Glomerular visceral epithelial cell (primary cell): ENCODE data around the gene BRSK2.

Experiments used
- DNase-seq: peaks from one replicate; pipeline ENCODE4 v3.0.0-alpha.2; 2016; ENCODE audit errors: extremely low spot score

Gene BRSK2

DNA sequence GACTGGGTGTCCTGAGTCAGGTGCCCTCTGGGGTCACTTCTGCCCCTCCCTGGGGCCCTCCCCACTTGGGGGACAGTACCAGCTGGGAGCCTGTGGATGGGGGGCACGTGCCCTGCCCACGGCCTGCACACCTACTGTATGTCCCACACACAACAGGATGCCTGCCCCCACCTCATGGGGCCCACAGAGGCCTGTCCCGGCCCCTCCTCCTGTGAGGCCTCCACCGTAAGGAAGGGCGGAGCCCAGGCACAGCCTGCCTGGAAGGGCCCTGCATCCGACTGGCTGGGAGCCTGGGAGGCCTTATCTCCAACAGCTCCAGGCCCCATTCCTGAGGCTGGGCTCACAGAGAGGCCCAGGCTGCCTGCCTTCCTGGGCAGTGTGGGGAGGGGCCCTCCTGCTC lies 47.8 kb downstream of the BRSK2 start:
- DNase-seq = no peak

DNA sequence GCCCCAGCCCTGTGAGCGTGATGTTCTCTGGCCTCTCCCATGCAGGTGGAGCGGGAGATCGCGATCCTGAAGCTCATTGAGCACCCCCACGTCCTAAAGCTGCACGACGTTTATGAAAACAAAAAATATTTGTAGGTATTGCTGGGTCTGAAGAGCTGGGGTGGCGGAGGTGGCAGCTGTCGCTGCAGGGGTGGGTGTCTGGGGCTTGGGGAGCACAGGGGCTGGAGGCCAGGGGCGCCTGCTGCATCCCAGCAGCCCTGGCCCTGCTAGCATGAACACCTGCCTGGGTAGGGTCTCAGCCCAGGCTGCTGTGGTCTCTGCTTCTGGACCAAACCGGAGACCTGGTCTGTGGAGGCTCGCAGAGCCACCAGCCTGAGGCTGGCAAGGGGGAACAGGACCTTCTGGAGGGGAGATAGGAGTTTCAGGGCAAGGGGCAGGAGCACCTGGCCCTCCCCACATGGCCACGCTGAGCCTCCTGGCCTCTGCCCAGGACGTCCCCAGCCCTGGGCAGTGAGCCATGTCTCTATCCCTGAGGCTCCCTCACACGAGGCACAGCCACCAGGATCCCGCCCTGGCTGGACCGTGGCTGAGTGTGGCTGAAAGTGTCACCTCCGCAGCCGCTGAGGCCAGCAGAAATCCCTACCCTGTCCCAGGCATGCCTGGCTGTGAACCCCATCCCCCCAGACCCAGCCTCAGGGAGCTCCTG lies 48.7 kb downstream of the BRSK2 start:
- no peak for DNase-seq

DNA sequence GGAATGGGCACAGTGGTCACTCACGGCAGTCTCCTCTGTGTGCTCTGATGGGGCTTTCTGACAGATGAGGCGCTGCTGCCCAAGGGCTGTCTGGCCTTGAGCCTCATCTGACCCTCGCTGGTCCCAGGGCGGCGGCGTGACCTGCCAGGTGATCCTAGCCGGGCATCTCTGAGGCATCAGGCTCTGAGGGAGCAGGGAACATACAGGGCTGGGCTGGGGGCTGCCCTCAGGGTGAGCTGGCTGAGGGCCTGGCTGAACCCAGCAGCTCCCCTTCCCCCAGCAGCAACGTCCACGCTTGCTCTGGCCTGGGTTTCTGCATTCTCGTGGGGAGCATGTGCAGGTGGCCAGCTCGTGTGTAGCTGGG lies 49.2 kb downstream of the BRSK2 start:
- DNase-seq = no peak

DNA sequence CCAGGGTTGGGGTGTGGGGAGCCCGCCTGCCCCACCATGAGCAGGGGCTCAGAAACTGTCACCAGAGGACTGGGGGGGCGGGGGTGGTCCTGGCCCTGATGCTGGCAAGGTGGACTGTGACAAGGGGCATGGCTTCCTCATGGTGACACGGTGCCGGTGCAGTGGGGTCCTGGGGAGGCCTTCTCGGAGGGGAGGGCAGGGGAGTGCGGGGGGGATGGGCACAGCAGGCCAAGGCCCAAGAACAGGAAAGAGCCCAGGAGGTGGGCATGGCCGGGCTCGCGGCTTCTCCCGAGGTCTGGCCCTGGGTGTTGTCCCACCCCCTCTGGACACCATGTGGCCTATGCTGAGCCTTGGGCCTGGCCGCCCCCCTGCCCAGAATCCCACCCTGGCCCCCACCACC lies 49.6 kb downstream of the BRSK2 start:
- no peak for DNase-seq

DNA sequence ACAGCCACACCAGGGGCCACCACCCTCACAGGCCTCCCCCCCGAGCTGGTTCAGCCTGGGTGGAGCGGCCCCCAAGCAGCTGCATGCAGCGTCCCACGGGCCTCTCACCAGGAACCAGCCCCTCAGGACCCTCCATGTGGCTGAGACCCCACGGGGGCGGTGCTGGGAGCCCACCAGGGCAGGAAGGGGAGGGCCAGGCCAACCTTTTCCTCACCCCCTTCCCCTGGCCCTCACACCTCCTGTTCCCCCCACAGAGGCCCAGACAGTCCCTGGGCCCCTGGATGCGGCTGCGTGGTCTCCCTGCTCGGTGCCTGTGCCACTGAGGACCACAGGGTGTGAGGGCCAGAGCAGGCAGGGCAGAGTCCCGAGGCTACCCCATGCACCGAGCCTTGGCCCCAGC lies 50.3 kb downstream of the BRSK2 start:
- DNase-seq = no peak

DNA sequence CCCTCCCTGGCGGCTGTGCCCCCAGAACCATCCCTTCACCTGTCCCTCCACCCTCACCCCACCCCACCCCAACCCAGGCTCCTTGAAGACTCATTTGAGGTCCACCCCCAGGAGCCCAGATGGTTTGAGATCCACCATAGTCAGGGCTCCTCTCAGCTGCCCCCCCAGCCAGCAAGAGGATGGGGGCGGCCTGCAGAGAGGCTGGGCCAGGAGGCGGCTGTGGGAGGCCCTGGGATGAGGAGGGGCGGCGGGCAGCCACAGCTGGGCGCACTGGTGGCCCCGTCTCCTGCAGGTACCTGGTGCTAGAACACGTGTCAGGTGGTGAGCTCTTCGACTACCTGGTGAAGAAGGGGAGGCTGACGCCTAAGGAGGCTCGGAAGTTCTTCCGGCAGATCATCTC lies 50.8 kb downstream of the BRSK2 start:
- no peak for DNase-seq

DNA sequence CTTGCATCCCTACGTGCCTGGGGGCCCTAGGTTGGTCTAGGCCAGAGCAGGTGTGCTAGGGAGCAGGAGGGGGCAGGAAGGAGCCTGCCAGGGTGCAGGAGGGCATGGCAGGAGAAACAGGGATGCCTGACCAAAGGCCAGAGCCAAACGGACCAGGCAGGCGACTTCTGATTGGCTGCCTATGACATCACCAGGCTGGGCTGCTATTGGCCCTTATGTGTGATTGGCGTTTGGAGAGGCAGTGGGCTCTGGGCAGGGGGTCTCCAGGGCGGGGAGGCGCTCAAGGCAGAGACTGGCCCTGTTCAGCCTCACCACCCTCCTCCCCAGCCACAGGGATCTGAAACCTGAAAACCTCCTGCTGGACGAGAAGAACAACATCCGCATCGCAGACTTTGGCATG lies 52.4 kb downstream of the BRSK2 start:
- no peak for DNase-seq

DNA sequence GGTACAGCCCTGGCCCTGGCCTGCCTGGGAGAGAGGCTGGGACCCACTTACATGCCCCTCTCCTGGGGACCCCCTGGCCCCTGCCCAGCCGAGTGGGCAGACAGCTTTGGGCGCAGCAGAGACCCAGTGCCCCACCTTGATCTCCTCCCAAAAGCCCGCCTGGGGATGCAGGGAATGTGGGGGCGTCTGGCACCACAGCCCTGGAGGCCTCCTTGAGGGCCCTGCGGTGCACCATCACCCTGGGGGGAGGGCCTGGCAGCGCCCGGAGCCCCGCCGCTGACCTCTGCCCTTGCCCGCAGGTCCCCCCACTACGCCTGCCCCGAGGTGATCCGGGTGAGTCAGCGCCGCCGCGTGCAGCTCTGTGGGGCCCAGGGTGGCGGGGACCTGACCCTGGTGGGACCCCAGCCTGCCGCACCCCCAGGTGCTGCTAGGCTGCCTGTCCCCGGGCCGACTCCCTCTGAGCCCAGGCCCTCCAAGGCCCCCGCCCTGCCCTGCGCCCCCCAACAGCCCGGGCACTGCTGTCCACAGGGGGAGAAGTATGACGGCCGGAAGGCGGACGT lies 53.2 kb downstream of the BRSK2 start:
- no peak for DNase-seq

DNA sequence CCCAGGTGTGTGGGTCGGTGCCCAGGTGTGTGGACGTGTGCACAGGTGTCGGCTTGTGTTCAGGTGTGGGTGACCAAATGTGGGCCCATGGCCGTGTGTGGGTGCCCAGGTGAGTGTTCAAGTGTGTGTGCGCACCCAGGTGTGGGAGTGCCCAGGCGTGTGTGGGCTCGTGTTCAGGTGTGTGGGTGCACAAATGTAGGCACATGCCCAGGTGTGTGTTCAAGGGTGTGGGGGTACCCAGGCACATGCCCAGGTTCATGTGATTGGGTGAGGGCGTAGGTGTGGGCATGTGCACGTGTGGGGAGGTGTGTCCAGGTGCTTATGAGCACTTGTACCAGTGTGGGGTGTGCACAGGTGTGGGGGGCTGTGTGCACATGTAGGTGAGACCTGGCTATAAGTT lies 54.0 kb downstream of the BRSK2 start:
- no peak for DNase-seq

DNA sequence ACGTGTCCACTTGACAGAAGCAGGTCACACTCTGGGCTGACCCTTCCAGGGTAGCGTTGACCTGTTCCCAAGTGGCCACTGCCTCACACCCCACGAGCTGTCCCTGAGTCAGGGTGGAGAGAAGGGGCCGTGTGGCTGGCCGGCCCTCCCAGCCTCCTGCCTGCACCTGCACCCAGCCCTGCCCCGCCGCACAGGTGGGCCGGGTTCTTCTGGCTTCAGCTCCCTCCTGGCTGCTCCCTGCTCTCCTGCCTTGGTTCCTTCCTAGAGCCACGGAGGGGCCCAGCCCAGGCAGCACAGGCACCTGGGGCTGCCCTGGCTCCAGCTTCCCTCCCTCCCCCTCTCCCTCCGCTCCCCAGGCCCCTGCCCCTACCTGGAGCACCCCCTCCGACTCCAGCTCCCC lies 54.6 kb downstream of the BRSK2 start:
- no peak for DNase-seq

DNA sequence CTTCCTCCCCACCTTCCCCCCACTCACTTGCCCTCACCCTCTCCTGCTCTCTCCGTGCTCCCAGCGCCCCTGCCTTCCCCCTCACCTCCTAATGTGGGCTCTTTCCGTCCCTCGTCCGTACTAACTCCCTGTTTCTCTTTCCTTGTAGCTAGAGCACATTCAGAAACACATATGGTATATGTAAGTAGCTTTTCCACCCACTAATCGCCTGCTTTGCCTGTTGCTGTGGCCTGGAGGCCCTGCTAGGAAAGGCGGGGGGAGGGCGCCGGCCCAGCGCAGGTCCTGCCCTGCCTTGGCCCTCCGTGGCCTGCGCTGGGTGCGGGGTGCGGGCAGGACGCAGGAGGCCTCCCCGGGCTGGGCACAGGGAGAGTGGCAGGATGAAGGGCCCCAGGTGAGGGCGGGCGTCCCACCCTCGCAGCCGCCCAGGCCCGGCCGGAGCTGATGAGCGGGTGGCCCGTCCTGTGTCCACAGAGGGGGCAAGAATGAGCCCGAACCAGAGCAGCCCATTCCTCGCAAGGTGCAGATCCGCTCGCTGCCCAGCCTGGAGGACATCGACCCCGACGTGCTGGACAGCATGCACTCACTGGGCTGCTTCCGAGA lies 55.2 kb downstream of the BRSK2 start:
- DNase-seq = no peak

DNA sequence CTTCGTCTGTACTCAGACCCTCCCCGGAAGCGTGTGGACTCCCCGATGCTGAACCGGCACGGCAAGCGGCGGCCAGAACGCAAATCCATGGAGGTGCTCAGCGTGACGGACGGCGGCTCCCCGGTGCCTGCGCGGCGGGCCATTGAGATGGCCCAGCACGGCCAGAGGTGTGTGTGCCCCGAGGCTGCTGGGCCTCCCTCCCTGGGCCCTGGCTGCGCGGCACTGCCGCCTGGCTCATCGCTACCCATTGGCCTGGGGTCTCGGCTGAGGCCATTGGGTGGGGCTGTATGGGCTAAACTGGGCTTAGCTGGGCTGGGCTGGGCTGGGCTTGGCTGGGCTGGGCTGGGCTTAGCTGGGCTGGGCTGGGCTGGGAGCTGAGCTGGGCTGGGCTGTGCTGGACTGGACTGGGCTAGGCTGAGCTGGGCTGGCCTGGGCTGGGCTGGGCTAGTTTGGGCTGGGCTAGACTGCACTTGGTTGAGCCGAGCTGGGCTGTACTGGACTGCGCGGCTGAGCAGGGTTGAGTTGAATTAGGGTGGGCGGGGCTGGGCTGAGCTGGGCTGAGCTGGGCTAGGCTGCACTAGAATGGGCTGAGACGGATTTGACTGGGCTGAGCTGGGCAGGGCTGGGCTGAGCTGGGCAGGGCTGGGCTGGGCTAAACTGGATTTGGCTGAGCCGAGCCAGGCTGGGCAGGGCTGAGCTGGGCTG lies 56.2 kb downstream of the BRSK2 start:
- DNase-seq = no peak

DNA sequence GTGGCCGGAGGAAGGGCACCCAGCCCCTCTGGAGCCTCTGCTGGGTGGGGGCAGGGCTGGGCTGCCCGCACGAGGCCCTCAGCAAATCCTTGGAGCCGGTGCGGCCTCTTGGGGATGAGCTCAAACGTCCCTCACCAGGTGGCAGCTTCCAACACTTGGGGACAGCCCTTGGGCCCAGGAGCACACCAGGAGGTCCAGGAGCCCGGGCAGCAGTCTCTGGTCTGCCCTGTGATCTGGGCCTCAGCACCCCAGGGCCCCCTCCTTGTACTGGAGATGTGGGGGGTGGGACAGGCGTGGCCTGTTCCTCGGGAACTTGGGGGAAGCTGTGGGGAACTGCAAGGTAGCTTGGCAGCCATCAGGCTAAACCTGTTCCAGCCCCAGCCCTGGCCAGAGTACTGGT lies 56.9 kb downstream of the BRSK2 start:
- DNase-seq = no peak

DNA sequence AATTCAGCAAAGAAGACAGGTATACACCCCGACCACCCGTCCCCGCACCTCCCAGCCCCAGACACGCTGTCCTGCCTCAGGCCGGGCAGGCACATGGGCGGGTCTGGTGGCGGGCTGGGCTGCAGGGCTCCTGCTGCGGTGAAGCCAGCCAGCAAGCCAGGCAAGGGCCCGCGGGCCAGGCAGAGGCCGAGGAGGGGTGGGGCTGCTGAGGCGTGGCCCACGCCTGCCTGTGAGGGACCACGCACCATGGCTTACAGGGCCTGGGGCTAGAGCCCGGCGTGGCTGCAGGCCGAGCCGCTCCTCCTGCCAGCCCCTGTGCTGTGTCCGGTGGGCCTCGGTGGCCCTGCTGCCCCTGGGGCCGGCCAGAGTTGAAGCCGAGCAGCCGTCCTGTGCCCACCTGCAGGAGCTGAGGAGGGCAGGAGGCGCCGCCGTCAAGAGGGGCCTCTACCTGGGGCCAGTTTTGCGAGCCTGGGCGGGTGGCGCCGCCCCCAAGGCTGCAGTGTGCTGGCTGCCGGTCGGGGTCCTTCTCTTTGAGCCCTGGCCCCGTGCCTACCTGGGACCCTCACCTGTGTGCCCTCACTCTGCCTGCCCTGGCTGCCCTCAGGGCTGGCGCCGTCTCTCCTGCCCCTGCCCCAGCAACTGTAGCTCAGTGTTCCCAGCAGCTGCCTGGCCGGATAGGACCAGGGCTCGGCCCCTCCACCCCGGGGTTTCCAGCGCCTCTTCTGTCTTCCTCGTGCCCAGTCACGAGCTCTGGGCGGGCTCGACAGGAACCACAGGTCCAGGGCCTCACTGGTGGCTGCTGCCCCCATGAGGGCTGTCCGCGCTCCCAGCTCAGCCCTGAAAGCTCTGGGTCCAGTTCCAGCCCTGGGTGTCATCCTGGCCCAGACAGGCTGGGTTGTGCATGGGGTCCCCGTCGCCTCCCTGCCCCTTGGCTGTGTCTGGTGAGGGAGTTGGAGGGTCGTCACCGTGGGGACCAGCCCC lies 58.4 kb downstream of the BRSK2 start:
- no peak for DNase-seq

DNA sequence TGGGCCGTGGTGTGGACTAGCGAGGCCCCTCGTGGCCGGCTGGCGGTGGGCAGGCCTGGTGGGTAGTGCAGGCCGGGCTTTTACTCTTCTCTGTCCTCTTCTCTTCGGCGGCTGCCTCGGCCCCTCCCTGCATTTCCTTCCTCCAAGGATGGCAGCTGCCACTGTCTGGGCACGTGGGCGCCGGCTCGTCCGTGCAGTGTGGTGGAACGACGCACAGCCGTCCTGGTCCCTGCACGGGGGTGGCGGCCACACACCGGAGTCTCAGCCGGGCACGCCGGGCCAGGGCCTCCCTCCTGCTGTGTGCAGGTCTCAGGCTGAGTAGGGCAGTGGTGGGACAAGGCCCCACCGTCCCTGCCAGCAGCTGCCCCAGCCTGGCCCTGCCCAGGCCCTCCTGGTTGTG lies 59.1 kb downstream of the BRSK2 start:
- no peak for DNase-seq

DNA sequence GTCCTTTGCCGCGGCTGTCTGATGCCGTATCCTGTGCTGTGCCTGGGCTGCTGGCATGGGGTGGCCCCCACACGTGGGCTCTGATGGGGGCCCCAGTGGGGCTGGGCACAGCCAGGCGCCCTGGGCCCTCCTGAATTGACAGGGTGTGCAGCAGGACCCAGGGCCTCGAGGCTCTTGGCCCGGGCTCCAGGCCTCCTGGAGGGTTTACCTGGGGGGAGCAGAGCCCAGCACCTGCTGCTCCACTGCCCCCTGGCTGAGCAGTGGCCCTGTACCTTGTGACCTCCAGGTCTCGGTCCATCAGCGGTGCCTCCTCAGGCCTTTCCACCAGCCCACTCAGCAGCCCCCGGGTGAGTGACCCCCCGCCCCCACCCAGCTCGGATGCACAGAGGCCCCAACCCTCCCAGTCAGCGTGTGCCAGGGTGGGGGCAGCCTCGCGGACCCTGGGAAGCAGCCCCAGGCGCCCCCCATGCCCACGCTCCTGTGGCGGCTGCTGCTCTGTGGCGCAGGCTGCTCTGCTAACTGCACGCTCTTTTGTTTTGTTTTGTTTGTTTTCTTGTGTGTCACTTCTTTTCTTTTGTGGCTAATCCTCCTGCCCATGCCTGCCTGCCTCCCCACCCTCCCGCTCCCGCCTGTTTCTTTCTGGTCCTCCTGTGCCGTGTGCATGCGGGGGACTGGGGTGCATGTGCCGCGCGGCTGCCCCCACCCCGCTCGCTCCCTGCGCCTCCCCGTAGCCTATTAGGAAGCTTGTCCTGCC lies 59.9 kb downstream of the BRSK2 start:
- DNase-seq = no peak

DNA sequence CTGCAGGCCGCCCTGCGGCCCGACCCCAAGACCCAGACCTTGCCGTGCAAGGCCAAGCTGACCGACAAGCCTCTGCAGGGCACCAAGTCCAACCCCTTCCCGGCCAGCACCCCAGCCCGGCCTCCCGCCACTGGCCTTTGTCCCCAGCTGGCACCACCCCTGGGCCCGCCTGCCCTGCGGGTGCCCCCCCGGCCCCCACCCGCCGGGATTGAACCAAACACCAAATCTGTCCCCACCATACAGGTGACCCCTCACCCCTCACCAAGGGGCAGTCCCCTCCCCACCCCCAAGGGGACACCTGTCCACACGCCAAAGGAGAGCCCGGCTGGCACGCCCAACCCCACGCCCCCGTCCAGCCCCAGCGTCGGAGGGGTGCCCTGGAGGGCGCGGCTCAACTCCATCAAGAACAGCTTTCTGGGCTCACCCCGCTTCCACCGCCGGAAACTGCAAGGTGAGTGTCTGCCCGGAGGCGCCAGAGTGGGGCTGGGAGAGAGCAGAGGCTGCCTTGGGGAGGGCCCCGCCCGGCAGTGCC lies 60.7 kb downstream of the BRSK2 start:
- no peak for DNase-seq

DNA sequence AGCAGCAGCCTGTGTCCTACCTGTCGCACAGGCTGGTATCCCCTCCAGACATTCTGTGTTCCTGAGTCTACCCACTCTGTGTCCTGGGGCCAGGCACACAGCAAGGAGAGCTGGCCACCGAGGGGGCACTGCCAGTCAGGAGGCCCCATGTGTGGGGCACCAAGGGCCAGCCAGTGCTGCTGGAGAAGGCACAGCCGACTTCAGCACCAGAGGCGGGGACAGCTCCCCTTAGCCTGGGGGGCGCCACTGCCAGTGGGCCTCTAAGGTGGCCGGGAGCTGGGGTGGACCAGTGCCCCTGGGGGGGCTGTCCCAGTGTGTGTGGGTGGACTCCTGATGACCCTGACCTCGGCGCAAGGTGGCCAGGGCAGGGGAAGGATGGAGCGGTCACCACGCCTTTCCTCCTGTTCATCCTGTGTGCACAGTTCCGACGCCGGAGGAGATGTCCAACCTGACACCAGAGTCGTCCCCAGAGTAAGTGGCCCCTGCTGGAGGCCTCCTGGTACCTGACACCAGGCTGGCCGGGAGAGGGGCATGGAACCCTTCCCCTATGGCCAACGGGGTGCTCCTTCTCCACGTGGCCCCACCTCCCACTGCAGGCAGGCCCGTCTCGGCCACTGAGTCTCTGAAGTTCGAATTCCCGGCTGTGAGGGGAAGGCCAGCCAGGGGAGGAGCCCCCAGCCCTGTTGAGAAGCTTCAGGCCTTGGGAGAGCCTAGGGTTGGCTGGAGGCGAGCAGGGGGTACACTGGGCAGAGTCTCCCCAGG lies 61.4 kb downstream of the BRSK2 start:
- DNase-seq = no peak

DNA sequence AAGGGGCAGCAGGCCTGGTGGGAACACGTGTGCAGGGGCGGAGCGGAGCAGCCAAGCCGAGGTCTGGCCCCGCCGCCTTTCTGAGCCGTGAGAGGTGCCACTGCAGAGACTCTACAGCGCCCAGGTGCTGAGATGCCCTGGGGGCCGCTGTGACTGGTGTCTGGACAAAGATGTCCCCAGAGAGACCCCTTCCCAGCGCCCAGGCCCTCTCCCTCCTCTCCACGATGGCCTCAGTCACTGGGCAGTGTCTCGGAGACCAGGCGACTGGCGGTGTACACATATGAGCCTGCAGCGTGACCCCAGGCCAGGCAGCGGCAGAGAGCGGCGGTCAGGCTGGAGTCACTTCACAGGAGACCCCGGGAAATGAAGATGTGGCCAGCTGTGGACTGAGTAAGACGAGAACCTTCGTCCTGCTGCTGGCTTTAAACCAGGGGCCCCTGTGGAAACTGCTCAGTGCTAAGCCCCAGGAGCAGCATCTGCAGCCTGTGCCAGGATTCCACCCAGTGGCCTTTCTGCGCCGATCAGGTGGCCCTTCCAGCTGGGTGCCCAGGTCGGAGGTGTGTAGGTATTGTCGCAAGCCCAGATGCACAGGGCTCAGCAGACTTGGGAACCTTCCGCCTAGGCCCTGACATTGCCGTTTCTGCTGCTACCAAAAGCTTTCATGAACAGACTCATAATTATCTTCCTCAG lies 62.2 kb downstream of the BRSK2 start:
- DNase-seq = no peak

DNA sequence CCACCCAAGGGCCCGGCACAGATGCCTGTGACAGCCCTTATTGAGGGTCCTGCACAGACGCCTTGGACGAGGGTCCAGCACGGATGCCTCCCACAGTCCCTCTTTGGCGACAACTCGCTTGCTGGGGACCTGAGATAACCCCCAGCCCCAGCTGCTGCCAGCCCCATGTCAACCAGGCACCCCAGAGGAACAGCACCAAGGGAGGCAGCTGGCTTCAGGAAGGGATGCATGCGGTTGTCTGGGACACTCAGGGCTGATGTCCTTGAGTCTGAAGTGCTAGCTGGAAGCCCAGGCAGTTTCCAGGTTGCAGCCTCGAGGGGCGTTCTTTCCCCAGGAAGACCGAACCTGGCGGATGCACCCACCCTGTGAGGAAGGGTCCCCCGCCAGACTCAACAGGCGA lies 63.0 kb downstream of the BRSK2 start:
- no peak for DNase-seq
